ENCODE data around the gene TPX2.

Gene TPX2

GRCh38 chr20:31738729-31739549 lies at the start of gene TPX2:
Gene TPX2, plus strand, starts transcription at chr20:31739290. Its CDS starts 18,187 bp downstream, at chr20:31757477.
- peak; percentile 63 for DNase-seq (ENCODE audit: low read depth)

- DNase-seq (ENCODE audit: low read depth) = no peak
These were observed 48.9 kb upstream of the TPX2 start for GRCh38 chr20:31690124-31690666.

- no peak for DNase-seq (ENCODE audit: low read depth)
These were observed 47.3 kb upstream of the TPX2 start for GRCh38 chr20:31691646-31692275.

- no peak for DNase-seq (ENCODE audit: low read depth)
These were observed 45.7 kb upstream of the TPX2 start for GRCh38 chr20:31693402-31693801.

- no peak for DNase-seq (ENCODE audit: low read depth)
These were observed 45.0 kb upstream of the TPX2 start for GRCh38 chr20:31693987-31694661.

GRCh38 chr20:31694842-31695593 lies 44.1 kb upstream of the TPX2 start:
- no peak for DNase-seq (ENCODE audit: low read depth)

- DNase-seq (ENCODE audit: low read depth) = no peak
These were observed 43.0 kb upstream of the TPX2 start for GRCh38 chr20:31695849-31696804.

GRCh38 chr20:31698243-31698802 lies 40.8 kb upstream of the TPX2 start:
- no peak for DNase-seq (ENCODE audit: low read depth)

GRCh38 chr20:31698803-31699718 lies 40.0 kb upstream of the TPX2 start:
- no peak for DNase-seq (ENCODE audit: low read depth)

- no peak for DNase-seq (ENCODE audit: low read depth)
These were observed 39.0 kb upstream of the TPX2 start for GRCh38 chr20:31699801-31700728.

- no peak for DNase-seq (ENCODE audit: low read depth)
These were observed 38.3 kb upstream of the TPX2 start for GRCh38 chr20:31700747-31701146.

- no peak for DNase-seq (ENCODE audit: low read depth)
These were observed 37.5 kb upstream of the TPX2 start for GRCh38 chr20:31701591-31701990.

GRCh38 chr20:31704225-31705119 lies 34.6 kb upstream of the TPX2 start:
- DNase-seq (ENCODE audit: low read depth) = no peak

- DNase-seq (ENCODE audit: low read depth) = no peak
These were observed 33.9 kb upstream of the TPX2 start for GRCh38 chr20:31705191-31705590.

- no peak for DNase-seq (ENCODE audit: low read depth)
These were observed 33.2 kb upstream of the TPX2 start for GRCh38 chr20:31705598-31706597.

All from stimulated activated CD8-positive, alpha-beta memory T cell treated with anti-CD3 and anti-CD28 coated beads, Interleukin-7, amount 100 ng/mL, for 24 hours (primary cell).